Activated CD4-positive, alpha-beta T cell treated with anti-CD3 and anti-CD28 coated beads for 1 hour (primary cell): ENCODE results near the gene TBC1D13.
"Not testable (repeated sequence)": the region's sequence is repeated elsewhere in the genome, so short reads cannot be mapped to it uniquely, and the experiment has no call there.

Experiments
- DNase-seq: peaks from one replicate; pipeline ENCODE4 v3.0.0-alpha.2; 2020

TBC1D13 gene

GRCh38 chr9:128785427-128785826 is 1.6 kb upstream of the TBC1D13 start:
- no peak for DNase-seq

- no peak for DNase-seq
Observed at GRCh38 chr9:128787659-128788058, 606 bp downstream of the TBC1D13 start.

DNA sequence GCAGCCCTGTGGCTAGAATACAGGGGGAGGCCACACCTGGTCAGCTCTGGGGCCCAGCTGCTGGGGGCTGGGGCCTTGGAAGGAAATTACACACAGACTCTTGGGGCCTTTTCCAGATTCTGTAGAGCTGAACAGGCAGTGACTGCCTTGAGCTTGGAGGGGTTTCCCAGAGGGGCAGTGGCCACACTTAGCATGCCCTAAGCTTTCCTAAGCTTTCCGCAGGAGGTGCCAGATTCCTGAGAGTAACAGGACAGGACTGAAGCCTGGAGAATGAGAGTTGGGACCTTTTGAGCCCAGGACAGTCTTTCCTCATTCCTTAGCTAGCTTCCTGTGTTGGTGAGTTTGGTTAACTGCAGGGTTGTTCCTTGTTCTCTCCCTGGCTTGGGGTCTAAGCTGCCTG is 1.4 kb downstream of the TBC1D13 start:
- DNase-seq: no peak

- no peak for DNase-seq
Observed at GRCh38 chr9:128790536-128790935, 3.5 kb downstream of the TBC1D13 start.

- no peak for DNase-seq
Observed at GRCh38 chr9:128792134-128792533, 5.1 kb downstream of the TBC1D13 start.

DNA sequence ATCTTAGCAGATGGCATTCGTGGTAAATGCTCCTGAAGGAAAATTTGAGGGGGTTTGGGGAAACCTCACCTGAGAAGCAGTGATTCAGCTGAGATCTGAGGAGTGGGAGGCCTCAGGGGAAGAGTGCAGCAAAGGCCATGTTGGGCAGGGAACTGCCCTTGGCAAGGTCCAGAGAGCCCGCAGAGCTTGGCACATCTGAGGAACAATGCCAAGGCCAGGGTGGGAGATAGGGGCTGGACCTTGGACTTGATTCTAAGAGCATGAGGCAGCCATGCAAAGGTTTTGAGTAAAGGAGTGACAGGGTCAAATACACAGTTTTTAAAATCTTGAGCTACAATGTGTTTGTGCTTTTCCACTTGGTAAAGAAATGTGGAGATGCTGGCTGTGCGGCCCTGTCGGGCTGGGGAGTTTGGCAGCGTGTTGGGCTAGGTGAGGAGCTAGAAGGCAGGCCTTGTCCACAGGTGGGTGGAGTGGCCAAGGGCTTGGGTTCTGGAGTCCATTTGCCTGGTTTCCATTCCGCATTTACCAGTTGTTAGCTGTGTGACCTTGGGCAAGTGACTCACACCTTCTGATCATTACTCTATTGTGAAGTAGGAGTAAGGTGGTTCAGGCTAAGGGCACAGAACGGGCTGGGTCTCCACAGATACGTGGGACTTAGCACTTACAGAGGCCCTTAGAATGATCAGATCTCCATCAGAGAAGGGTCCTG is 6.1 kb downstream of the TBC1D13 start:
- DNase-seq: no peak

DNA sequence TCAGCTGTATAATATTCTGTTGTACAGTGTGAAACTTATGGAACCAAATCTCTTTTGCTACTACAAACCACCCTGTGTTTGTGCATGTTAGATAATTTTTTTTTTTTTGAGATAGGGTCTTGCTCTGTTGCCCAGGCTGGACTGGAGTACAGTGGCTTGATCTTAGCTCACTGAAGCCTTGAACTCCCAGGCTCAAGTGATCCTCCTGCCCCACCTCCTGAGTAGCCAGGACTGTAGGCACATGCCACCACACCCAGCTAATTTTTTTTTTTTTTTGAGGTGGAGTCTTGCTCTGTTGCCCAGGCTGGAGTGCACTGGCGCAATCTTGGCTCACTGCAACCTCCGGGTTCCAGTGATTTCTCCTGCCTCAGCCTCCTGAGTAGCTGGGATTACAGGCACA is 7.9 kb downstream of the TBC1D13 start:
- DNase-seq: not testable (repeated sequence)

- no peak for DNase-seq
Observed at GRCh38 chr9:128798896-128799295, 11.8 kb downstream of the TBC1D13 start.

DNA sequence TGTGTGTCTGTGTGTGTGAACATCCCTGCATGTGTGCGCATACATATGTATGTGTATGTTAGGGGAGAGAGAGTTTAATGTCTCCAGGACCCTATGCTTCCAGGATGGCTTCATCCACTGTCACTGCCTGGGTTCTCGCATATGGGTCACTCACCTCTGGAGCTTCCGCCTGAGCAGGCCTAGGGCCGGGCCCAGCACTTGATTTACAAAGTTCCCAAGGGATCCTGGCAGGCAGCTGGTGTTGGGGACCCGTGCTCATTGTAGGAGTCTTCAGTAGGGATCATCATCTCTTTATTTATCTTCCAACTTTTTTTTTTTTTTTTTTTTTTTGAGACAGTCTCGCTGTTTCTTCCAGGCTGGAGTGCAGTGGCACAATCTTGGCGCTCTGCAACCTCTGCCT is 13.0 kb downstream of the TBC1D13 start:
- no peak for DNase-seq

GRCh38 chr9:128802482-128802881 is 15.4 kb downstream of the TBC1D13 start:
- DNase-seq: no peak

- DNase-seq: no peak
Observed at GRCh38 chr9:128805661-128806060, 18.6 kb downstream of the TBC1D13 start.

GRCh38 chr9:128807827-128808226 is 20.8 kb downstream of the TBC1D13 start:
- DNase-seq: no peak

DNA sequence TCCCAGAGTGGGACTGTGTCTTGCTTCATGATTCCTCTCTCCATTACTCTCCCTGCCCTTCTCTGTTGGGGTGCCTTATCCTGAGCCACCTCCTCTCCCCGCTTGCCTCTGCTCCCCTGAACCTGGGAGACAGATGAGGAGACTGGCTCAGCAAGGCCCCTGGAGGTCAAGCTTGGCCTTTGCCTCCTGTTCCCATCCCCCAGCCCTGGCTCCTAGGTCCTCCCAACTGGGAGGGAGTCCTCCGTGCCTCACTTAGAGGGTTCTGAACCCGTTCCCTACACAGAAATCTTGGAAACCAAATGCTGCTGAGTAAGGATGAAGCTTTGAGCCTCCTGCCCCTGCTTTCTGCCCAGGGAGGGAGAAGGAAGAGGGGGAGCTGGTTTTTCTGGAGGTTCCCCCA is 21.5 kb downstream of the TBC1D13 start:
- no peak for DNase-seq

DNA sequence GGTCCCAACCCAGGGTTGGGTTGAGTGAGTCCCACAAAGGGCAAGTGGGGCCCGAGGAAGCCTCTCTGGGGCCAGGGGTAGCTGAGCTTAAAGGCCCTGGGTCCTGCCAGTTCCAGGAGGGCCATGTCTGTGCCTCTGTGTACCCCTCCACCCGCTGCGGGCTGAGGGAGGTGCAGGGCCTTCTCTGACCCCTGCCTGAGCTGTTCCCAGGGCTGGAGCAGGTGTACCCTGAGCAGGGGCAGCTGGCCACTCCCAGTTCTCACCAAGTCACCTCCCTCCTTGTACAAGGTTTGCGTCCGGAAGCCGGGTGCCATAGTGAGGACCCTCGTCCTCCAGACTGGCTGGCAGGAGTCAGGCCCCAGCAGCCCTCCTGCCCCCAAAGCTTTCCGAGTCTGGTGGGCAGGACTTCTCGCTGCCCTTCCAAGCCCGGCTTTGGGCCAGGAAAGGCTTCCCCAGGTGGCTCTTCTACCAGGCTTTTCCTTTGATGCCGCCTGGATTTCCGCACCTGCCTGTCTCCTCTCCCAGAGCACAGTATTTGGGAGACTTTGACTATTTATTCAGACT is 22.1 kb downstream of the TBC1D13 start:
- no peak for DNase-seq

GRCh38 chr9:128809831-128810230 is 22.8 kb downstream of the TBC1D13 start:
- no peak for DNase-seq

DNA sequence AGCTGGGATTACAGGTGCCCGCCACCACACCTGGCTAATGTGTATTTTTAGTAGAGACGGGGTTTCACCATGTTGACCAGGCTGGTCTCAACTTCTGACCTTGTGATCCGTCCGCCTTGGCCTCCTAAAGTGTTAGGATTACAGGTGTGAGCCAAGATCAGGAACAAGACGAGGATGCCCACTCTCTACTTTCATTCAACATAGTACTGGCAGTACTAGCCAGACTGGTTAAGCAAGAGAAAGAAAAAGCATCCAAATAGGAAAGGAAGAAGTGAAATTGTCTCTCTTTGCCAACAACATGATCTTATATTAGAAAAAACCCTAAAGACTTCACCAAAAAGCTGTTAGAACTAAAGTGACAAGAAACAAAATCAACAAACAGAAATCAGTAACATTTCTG is 23.8 kb downstream of the TBC1D13 start:
- DNase-seq: no peak

DNA sequence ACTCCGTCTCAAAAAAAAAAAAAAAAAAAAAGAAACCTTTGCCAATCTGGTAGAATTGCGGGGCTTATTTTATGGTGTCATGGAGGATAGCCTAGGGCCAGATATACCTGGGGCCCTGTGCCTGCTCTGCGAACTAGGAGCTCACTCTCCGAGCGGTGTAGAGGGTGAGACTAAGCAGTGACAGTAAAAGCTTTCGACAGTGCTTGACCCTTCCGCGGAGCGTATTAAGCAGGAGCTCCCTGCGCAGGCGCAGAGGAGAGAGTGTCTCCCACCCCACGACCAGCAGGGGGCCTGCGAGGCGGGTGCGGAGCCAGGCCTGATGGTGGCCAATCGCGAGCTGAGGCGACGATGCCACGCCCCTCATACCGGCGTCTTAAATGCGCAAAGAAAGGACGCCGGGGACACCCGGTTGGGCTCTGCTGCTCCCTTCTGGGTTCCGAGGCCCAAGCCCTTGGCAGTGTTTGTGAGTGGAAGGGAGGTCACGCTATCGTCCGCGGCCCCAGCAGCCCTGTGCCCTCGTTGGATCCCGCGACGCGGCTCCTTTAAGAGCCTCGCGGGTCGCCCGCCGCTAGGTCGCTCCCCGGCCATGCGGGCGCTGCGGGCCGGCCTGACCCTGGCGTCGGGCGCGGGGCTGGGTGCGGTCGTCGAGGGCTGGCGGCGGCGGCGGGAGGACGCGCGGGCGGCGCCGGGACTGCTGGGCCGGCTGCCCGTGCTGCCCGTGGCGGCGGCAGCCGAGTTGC is 31.2 kb downstream of the TBC1D13 start, which contains the start of gene ENDOG:
ENDOG (plus strand) TSS at position 402 of the 740 bp plus-strand sequence; CDS start at position 587, 185 bp downstream.
- DNase-seq: peak; percentile 95

DNA sequence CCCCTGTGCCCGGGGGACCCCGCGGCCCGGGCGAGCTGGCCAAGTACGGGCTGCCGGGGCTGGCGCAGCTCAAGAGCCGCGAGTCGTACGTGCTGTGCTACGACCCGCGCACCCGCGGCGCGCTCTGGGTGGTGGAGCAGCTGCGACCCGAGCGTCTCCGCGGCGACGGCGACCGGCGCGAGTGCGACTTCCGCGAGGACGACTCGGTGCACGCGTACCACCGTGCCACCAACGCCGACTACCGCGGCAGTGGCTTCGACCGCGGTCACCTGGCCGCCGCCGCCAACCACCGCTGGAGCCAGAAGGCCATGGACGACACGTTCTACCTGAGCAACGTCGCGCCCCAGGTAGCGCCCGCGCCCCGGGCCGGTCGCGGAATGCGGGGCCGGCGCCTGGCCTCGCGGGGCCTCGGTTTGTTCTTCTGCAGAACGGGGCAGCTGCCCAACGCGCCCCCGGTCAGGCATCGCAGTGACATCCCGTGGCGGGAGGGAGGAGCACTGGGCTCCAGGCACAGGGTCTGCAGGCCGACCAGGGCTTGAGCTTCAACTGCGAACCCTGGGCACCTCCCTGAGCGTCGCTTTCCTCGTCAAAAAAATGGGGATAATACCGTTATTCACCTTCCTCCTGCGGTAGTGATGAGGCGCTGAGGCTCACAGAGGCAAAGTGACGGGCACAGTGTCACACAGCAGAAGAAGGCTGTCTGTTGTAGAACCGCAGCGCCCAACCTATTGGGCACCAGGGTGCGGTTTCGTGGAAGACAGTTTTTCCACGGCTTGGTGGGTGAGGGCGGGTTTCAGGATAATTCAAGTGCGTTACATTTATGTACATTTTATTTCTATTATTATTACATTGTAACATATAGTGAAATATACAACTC is 32.0 kb downstream of the TBC1D13 start:
- DNase-seq: peak; percentile 27

GRCh38 chr9:128819716-128820664 is 32.9 kb downstream of the TBC1D13 start:
- no peak for DNase-seq

DNA sequence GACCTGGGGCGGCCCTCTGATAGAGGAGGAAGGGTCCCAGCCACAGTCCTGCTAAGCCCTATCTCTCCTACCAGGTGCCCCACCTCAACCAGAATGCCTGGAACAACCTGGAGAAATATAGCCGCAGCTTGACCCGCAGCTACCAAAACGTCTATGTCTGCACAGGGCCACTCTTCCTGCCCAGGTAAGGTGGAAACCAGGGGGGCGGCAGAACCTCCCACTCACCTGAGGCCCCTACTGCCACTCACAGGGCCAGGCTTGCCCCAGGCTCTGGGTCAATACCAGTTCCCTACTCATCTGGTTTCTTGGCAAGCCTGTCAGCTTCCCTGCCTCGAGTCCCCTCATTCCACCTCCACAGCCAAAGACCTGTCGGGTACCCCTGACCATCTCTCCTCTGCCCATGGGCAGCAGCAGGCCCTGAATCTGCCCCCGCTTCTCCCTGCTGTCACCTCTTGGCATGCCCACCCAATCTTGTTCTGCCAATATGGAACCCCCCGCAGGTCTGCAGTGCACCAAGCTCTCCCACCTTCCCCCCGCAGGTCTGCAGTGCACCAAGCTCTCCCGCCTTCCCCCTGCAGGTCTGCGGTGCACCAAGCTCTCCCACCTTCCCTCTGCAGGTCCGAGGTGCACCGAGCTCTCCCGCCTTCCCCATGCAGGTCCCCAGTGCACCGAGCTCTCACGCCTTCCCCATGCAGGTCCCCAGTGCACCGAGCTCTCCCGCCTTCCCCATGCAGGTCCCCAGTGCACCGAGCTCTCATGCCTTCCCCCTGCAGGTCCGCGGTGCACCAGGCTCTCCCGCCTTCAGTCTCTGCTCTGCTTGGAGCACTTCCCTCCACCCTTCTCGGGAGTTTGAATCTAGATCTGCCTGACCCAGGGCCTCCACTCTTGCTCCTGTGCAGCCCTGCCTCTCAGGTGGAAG is 33.9 kb downstream of the TBC1D13 start:
- no peak for DNase-seq
